Activated naive CD4-positive, alpha-beta T cell treated with Interleukin-2 at 50 U/mL for 16 hours (primary cell): Measurements from ENCODE around the gene IFITM5.
"Not testable (repeated sequence)": the region's sequence is repeated elsewhere in the genome, so short reads cannot be mapped to it uniquely, and the experiment has no call there.

Experiments
- DNase-seq: peaks from one replicate; pipeline ENCODE4 v3.0.0-alpha.2; 2020

The IFITM5 gene

GRCh38 chr11:327581-327923, 28.2 kb upstream of the IFITM5 start:
- DNase-seq, result no peak

GRCh38 chr11:326842-327580, 27.7 kb upstream of the IFITM5 start:
- peak; percentile 47 for DNase-seq

GRCh38 chr11:326592-326841, 27.2 kb upstream of the IFITM5 start:
- DNase-seq, result no peak

- DNase-seq, result no peak
Observed at GRCh38 chr11:325796-326591, 26.7 kb upstream of the IFITM5 start.

- DNase-seq, result not testable (repeated sequence)
Observed at GRCh38 chr11:324593-325517, 25.5 kb upstream of the IFITM5 start.

GRCh38 chr11:324156-324555, 24.8 kb upstream of the IFITM5 start:
- DNase-seq, result no peak

GRCh38 chr11:319888-320273, 20.6 kb upstream of the IFITM5 start:
- DNase-seq, result not testable (repeated sequence)

GRCh38 chr11:319121-319887, 20.0 kb upstream of the IFITM5 start:
- DNase-seq, result not testable (repeated sequence)

- not testable (repeated sequence) for DNase-seq
Observed at GRCh38 chr11:318405-319120, 19.2 kb upstream of the IFITM5 start.

- DNase-seq, result not testable (repeated sequence)
Observed at GRCh38 chr11:317668-318404, 18.5 kb upstream of the IFITM5 start.

GRCh38 chr11:316891-317301, 17.6 kb upstream of the IFITM5 start:
- no peak for DNase-seq

GRCh38 chr11:316031-316701, 16.8 kb upstream of the IFITM5 start:
- DNase-seq, result no peak

- DNase-seq, result no peak
Observed at GRCh38 chr11:315516-315994, 16.2 kb upstream of the IFITM5 start.

GRCh38 chr11:315051-315481, 15.7 kb upstream of the IFITM5 start:
- DNase-seq, result no peak

GRCh38 chr11:314554-314875, 15.2 kb upstream of the IFITM5 start:
- not testable (repeated sequence) for DNase-seq

GRCh38 chr11:313787-314553, 14.6 kb upstream of the IFITM5 start, which contains the start of gene IFITM1:
Gene IFITM1, plus strand, starts transcription at chr11:314040. Its CDS starts 131 bp downstream, at chr11:314171.
- DNase-seq, result peak; percentile 53

- DNase-seq, result no peak
Observed at GRCh38 chr11:313304-313786, 14.0 kb upstream of the IFITM5 start.

- DNase-seq, result no peak
Observed at GRCh38 chr11:312092-312816, 12.9 kb upstream of the IFITM5 start.
